DMS53 (cell line): ENCODE data around the gene CLDN15.
A peak's percentile ranks its signal among the peaks of the same experiment; 100 is the strongest.
"Not testable (repeated sequence)": the region's sequence is repeated elsewhere in the genome, so short reads cannot be mapped to it uniquely, and the experiment has no call there.

ENCODE experiments used
- DNase-seq: peaks from one replicate; lab custom pipeline; 2025; lab: John Stamatoyannopoulos, UW

The CLDN15 gene, protein sequence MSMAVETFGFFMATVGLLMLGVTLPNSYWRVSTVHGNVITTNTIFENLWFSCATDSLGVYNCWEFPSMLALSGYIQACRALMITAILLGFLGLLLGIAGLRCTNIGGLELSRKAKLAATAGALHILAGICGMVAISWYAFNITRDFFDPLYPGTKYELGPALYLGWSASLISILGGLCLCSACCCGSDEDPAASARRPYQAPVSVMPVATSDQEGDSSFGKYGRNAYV

DNA sequence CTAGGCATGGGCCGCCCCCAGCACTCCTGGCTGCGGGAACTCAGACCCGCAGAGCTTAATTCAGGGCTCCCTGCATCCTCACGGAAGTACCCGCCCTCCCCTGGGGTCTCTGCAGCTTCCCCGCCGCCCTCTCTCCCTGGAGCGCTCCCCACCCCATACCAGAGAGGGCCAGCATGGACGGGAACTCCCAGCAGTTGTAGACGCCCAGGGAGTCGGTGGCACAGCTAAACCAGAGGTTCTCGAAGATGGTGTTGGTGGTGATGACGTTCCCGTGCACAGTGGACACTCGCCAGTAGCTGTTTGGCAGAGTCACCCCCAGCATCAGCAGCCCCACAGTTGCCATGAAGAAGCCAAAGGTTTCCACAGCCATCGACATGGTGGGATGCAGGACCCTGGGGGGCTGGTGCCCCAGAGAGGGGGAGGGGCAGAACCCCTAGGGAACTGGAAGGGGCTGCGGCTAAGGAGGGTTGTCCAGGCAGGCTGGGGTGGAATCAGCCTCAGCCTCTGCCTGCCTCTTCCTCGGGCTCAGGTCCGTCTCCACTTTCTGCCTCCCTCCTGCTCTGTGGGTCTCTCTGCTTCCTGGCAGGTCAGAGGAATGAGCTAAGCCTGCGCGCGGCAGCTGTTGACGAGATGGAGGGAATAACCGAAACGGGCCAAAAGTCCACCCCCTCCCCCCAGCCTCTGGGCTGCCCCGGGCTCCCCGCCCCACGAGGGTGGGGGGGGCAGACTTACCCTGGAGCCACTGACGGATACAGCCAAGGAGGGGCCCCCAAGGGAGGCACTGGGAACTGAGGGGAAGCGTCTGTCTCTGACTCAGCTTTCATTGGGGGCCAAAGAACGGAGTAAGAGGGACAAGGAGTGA lies at the start of gene CLDN15:
Gene CLDN15 (minus strand): TSS at position 597 of the 862 bp plus-strand sequence. CDS start 221 bp downstream, at position 376.
- DNase-seq = no peak

DNA sequence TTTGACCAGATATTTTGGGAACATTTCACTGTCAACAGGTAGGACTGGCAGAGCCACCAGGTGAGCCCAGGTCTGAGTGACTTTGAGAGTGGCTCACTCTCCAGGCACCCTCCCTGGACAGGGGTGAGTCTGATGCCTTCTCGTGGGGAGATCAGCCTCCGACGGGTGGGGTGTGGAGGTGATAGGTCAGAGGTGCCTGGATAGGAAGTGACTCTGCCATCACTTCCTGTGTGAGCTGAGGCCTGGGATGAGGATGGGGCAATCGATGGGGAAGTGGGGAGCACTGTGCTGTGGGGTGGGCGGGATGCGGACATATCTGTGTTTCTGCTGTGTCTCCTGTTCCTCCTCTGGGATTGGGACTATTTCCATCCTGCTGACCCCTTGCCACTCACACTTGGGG lies 49.4 kb upstream of the CLDN15 start:
- no peak for DNase-seq

DNA sequence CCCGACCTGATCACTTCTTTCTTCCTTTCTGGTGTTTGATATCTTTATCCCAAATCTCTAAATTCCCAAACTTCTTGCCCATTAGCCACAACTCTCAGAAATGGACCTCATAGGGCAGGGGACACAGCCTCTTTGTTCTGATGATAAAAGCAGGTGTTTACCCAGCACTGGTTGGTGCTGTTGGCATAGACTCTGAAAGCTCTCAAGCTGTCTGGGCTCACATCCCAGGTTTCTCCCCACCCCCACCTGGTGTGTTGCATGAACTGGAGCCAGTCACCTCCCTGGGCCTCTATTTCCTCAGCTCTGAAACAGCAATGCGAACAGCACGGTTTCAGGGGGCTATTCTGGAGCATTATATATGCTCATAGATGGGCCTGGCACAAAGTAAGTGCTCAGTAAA lies 48.3 kb upstream of the CLDN15 start:
- not testable (repeated sequence) for DNase-seq

DNA sequence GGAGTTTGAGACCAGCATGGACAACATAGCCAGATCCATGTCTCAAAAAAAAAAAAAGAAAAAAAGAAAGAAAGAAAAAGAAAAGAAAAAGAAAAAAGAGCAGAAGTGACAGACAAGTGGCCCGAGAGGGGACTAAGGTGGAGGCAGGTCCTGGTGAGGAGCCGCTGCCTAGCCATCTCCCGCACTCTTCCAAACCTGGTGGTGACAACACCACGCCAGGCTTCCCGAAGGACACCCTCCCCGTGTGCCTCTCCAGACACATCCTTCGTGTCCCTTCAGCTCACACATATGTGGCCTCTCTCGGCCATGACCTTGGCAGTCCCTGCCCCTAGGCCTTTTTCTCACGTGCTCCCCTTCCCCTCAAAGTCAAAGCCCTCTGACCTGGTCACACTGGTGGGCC lies 47.6 kb upstream of the CLDN15 start:
- DNase-seq = no peak

DNA sequence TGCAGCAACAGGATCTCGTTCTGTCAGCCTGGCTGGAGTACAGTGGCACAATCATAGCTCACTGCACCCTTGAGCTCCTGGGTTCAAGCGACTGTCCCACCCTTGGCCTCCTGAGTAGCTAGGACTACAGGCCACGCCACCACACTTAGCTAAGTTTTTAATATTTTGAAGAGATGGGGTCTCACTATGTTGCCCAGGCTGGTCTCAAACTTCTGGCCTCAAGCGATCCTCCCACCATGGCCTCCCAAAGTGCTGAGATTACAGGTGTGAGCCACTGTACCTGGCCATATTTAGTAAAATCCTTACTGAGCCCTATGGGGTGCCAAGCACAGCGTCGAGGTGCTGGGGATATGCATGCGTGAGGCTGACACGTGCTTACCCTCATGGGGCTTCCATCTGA lies 43.3 kb upstream of the CLDN15 start:
- not testable (repeated sequence) for DNase-seq

GRCh38 chr7:101278461-101279292 lies 41.1 kb upstream of the CLDN15 start:
- no peak for DNase-seq

DNA sequence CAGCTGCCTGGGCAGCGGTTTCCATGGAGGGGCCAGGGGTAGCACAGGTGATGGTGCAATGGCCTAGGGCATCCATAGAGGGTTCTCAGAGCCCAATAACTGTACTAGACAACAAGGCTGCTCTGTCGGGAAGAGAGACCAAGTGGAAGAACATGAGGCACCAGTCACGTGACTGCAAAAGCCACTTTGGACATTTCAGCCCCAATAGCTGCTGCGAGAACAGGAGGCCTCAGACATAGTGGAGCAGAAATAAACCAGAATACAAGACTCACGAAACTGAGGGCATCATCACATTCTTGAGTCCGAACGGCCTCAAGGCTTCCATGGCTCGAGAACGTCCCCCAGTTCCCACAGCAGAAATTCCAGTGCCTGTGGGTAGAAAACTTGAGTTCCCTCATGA lies 39.6 kb upstream of the CLDN15 start:
- no peak for DNase-seq

- DNase-seq = no peak
These were observed 35.6 kb upstream of the CLDN15 start for GRCh38 chr7:101273206-101273605.

GRCh38 chr7:101271021-101271420 lies 33.4 kb upstream of the CLDN15 start:
- no peak for DNase-seq

- DNase-seq = no peak
These were observed 32.1 kb upstream of the CLDN15 start for GRCh38 chr7:101269664-101270063.

GRCh38 chr7:101265622-101266516 lies 28.3 kb upstream of the CLDN15 start:
- DNase-seq = no peak

GRCh38 chr7:101264102-101264706 lies 26.6 kb upstream of the CLDN15 start:
- not testable (repeated sequence) for DNase-seq

GRCh38 chr7:101258243-101258731 lies 20.7 kb upstream of the CLDN15 start:
- no peak for DNase-seq

DNA sequence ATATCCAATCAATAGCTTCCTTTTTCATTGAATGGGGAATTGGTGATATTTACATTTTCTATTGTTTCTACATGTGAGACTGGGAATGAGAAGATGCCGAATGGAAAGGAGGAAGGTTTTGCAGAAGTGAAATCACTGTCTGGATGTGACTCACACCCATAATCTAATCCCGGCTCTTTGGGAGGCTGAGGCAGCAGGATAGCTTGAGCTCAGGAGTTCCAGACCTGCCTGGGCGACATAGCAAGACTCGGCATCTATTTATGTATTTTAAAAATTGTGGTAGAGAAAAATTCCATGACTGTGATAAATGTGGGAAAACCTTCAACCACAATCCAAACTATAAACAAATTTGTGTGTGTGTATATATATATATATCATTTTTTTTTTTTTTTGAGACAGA lies 18.2 kb upstream of the CLDN15 start:
- DNase-seq = no peak

DNA sequence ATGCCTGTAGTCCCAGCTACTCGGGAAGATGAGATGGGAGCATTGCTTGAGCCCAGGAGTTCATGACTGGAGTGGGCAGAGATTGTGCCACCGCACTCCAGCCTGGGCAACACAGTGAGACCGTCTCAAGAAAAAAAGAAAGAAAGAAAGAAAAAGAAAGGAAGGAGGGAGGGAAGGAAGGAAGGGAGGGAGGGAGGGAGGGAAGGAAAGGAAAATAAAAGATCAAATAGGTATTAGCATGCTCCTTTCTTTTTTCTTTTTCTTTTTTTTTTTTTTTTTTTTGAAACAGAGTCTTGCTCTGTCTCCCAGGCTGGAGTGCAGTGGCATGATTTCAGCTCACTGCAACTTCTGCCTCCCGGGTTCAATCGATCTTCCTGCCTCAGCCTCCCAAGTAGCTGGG lies 15.6 kb upstream of the CLDN15 start:
- DNase-seq = not testable (repeated sequence)

DNA sequence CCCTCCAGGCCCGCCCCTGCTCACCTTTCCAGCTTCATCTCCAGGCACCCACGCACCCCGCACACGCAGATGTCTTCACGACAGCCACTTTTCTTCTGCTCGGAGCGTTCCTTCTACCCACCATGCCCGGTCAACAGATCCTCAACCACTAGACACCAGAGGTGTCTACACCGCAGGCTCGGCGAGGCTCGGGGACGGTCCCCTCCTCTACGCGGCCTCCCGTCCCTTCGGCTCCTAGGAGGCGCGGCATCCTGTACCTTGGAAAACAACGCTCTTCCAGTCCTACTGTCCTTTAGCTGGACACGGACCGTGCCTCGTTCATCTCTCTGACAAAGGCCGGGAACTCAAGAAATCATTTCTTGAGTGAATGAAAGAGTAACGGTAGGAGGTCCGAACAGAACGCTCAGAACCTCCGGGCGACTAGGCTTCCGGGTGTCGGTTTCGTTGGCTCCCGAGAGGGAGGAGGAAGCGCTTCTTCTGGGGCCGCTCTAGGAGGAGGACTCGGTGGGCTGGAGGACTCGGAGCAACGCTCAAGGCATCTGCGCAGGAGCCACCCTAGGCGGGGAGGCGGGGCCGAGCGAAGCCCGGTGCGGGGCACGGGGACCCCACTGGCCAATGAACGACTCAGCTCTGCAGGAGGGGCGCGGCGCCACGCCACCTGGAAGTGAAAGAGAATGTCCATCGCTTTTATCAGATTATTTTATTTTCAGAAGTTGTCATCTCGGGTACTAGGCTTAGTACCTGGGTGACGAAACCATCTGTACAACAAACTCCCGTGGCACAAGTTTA lies 14.5 kb upstream of the CLDN15 start:
- DNase-seq = peak; percentile 100

GRCh38 chr7:101250324-101250723 lies 12.7 kb upstream of the CLDN15 start:
- DNase-seq = no peak

GRCh38 chr7:101248276-101248675 lies 10.7 kb upstream of the CLDN15 start:
- no peak for DNase-seq

- DNase-seq = no peak
These were observed 7.6 kb upstream of the CLDN15 start for GRCh38 chr7:101245147-101245668.
